WTC11 (cell line): Measurements from ENCODE around the gene IDH3A.

ENCODE experiments used
- TF ChIP-seq, protein P1 (sequence below): fragments of 200-600 bp; IDR thresholded peaks from 2 replicates; pipeline ENCODE4 v1.8.0; 2022; ENCODE audit warnings: antibody characterized with exemption
- TF ChIP-seq, protein P2 (sequence below): sonication (generic); formaldehyde crosslinking; IDR thresholded peaks from 2 replicates; pipeline ENCODE4 v1.8.1; 2023; ENCODE audit warnings: mild to moderate bottlenecking, moderate library complexity, missing genetic modification reagents

DNA sequence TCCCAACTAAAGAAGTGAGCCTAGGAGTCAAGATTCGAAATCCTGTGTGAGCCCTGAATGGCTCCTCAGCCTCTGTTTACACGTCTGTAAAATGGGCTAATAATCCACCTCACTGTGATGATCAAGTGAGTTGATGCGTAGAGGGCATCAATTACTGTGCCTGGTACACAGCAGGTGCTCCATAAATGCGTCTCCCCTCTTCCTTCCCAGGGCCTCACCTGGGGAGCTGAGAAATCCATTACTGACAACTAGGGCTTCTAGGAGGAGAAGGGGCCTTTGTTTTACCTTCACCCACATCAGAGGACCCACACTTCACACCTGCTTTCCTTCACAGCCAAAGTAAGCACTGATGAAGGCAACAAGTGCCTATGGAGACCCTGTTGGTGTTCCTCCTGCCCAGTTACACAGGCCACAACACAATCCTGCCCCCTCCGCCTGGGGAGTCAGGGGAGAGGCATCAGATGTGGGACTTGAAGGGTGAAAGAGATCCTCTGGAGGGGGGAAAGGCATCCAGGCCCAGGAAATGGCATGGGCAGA is 19.3 kb upstream of the IDH3A start:
- TF ChIP-seq, protein P1, sequence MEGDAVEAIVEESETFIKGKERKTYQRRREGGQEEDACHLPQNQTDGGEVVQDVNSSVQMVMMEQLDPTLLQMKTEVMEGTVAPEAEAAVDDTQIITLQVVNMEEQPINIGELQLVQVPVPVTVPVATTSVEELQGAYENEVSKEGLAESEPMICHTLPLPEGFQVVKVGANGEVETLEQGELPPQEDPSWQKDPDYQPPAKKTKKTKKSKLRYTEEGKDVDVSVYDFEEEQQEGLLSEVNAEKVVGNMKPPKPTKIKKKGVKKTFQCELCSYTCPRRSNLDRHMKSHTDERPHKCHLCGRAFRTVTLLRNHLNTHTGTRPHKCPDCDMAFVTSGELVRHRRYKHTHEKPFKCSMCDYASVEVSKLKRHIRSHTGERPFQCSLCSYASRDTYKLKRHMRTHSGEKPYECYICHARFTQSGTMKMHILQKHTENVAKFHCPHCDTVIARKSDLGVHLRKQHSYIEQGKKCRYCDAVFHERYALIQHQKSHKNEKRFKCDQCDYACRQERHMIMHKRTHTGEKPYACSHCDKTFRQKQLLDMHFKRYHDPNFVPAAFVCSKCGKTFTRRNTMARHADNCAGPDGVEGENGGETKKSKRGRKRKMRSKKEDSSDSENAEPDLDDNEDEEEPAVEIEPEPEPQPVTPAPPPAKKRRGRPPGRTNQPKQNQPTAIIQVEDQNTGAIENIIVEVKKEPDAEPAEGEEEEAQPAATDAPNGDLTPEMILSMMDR = no peak
- TF ChIP-seq, protein P2, sequence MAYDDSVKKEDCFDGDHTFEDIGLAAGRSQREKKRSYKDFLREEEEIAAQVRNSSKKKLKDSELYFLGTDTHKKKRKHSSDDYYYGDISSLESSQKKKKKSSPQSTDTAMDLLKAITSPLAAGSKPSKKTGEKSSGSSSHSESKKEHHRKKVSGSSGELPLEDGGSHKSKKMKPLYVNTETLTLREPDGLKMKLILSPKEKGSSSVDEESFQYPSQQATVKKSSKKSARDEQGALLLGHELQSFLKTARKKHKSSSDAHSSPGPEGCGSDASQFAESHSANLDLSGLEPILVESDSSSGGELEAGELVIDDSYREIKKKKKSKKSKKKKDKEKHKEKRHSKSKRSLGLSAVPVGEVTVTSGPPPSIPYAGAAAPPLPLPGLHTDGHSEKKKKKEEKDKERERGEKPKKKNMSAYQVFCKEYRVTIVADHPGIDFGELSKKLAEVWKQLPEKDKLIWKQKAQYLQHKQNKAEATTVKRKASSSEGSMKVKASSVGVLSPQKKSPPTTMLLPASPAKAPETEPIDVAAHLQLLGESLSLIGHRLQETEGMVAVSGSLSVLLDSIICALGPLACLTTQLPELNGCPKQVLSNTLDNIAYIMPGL = no peak
